Common myeloid progenitor, CD34-positive (primary cell): ENCODE measurements around the gene DOCK2.

ENCODE experiments used
- CTCF ChIA-PET: fragments of 350-600 bp; sonication (Branson Sonifier 250); formaldehyde crosslinking; loops from one replicate; lab custom pipeline; 2021; ENCODE audit warnings: antibody characterized with exemption; lab: Charles Lee
- POLR2A ChIA-PET: fragments of 350-600 bp; sonication (Branson Sonifier 250); formaldehyde crosslinking; loops from one replicate; lab custom pipeline; 2021; ENCODE audit warnings: antibody characterized with exemption; lab: Charles Lee
- DNase-seq, 3 donors: peaks; one replicate each; pipeline versions ENCODE4 v3.0.0 to v3.0.0-alpha.2; 2013
- H3K27ac ChIP-seq, 2 experiments: 1 replicate in 1 of 2; 2 replicates in 1 of 2; pipeline ENCODE4 v1.7.0; 2013; ENCODE audit warnings: inconsistent platforms in 2 of 2, low read length in 2 of 2, mild to moderate bottlenecking in 2 of 2, low read depth in 1 of 2, moderate library complexity in 1 of 2; ENCODE audit not compliant: severe bottlenecking in 2 of 2, insufficient read depth in 1 of 2, poor library complexity in 1 of 2
- H3K27me3 ChIP-seq, 5 experiments: replicated peaks in 2 of 5; 1 replicate in 3 of 5; 2 replicates in 2 of 5; pipeline versions ENCODE4 v1.6.1 to v1.7.0; 2013; ENCODE audit warnings: low read length in 4 of 5, mild to moderate bottlenecking in 2 of 5, moderate library complexity in 2 of 5, inconsistent platforms in 1 of 5; ENCODE audit not compliant: insufficient read depth in 5 of 5, control insufficient read depth in 4 of 5
- H3K36me3 ChIP-seq, 4 experiments: 1 replicate in 2 of 4; 2 replicates in 2 of 4; pipeline versions ENCODE4 v1.6.1 to v1.7.0; 2013; ENCODE audit warnings: low read length in 3 of 4, control low read depth in 1 of 4, mild to moderate bottlenecking in 1 of 4; ENCODE audit not compliant: control insufficient read depth in 4 of 4, insufficient read depth in 4 of 4
- H3K4me1 ChIP-seq, 4 experiments: 1 replicate in 3 of 4; 2 replicates in 1 of 4; pipeline versions ENCODE4 v1.6.1 to v1.7.1; 2013; ENCODE audit warnings: low read length in 3 of 4, mild to moderate bottlenecking in 3 of 4, control low read depth in 1 of 4, inconsistent platforms in 1 of 4, moderate library complexity in 1 of 4; ENCODE audit not compliant: control insufficient read depth in 4 of 4, insufficient read depth in 4 of 4; ENCODE audit errors: control extremely low read depth in 1 of 4
- H3K4me3 ChIP-seq, 7 experiments: 1 replicate in 4 of 7; 2 replicates in 3 of 7; pipeline versions ENCODE4 v1.5.1 to v1.7.0; 2013; ENCODE audit warnings: mild to moderate bottlenecking in 7 of 7, low read length in 6 of 7, moderate library complexity in 6 of 7, inconsistent platforms in 2 of 7, low read depth in 2 of 7, control low read depth in 1 of 7; ENCODE audit not compliant: insufficient read depth in 4 of 7, control insufficient read depth in 1 of 7; ENCODE audit errors: extremely low read depth in 1 of 7
- H3K9me3 ChIP-seq, 5 experiments: 1 replicate in 4 of 5; 2 replicates in 1 of 5; pipeline versions ENCODE4 v1.6.1 to v1.7.1; 2013; ENCODE audit warnings: low read length in 4 of 5, mild to moderate bottlenecking in 2 of 5, inconsistent platforms in 1 of 5, low read depth in 1 of 5, moderate library complexity in 1 of 5; ENCODE audit not compliant: control insufficient read depth in 4 of 5, insufficient read depth in 2 of 5; ENCODE audit errors: control extremely low read depth in 1 of 5
- WGBS: methylation state at CpG from one replicate; pipeline ENCODE4 v1.1.5; 2013; ENCODE audit not compliant: insufficient coverage; 5-methylcytosine and 5-hydroxymethylcytosine counted together

Gene DOCK2

GRCh38 chr5:169798906-169799660, 162.0 kb downstream of the DOCK2 start:
- WGBS: 100% methylated on average over 3 of the region's 4 CpGs
- no peak overlapping the region for H3K4me3 ChIP-seq
- H3K9me3 ChIP-seq: no peaks in the 10 kb centered on the region
- H3K4me1 ChIP-seq: peaks cover 0 to 4% (median 2%) of the 10 kb centered on the region in 4 experiments
- ChIA-PET CTCF (interaction anchor here (1.3 to 1.8 kb wide), 2 partner anchors 11 to 19 kb away, joined by 4 to 9 read pairs; no protein-coding TSS in a partner anchor), POLR2A (no interaction called here)
- DNase-seq: no peak
- H3K27me3 ChIP-seq: no peaks in the 10 kb centered on the region
- H3K36me3 ChIP-seq: peaks cover 4 to 48% (median 20%) of the 10 kb centered on the region in 4 experiments
- no peak overlapping the region for H3K27ac ChIP-seq

GRCh38 chr5:169801324-169801777, 164.3 kb downstream of the DOCK2 start:
- Histone ChIP-seq H3K4me3 (no peak overlapping the region), H3K9me3 (no peaks in the 10 kb centered on the region), H3K4me1 (peaks cover 0 to 4% (median 2%) of the 10 kb centered on the region in 4 experiments), H3K36me3 (peaks cover 14 to 46% (median 26%) of the 10 kb centered on the region in 4 experiments), H3K27ac (no peak overlapping the region), H3K27me3 (no peaks in the 10 kb centered on the region)
- DNase-seq: peak in 2 of 3 donors; percentile 9 to 19
- WGBS: 94% methylated on average over 6 of the region's 6 CpGs
- POLR2A ChIA-PET: no interaction called here
- CTCF ChIA-PET: interaction anchor here (1.7 kb wide), 1 partner anchor 9 kb away, joined by 3 read pairs; no protein-coding TSS in a partner anchor

DNA sequence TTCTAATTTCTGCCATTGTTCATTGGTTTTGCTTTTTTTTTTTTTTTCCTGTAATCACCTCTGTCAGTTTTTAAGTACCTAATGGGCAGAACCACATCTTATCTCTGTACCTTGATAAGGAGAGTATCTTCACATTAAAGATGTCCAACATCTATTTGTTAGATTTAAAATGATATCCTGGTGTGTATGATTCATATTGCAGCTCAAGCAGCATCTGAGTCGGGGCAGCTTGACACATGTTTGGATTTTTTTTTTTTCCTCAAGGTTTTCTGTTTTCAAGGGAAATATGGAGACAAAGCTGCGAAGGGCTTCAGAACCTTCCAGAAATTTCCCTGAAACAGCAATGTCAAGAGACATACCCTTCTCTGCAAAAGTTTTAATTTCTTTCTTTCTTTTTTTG, 164.7 kb downstream of the DOCK2 start:
- Histone ChIP-seq H3K9me3 (no peaks in the 10 kb centered on the region), H3K27ac (no peak overlapping the region), H3K27me3 (no peaks in the 10 kb centered on the region), H3K36me3 (peaks cover 14 to 46% (median 27%) of the 10 kb centered on the region in 4 experiments), H3K4me3 (no peak overlapping the region), H3K4me1 (peaks cover 0 to 4% (median under 1%) of the 10 kb centered on the region in 4 experiments)
- no peak for DNase-seq
- ChIA-PET CTCF (interaction anchor here (1.7 kb wide), 1 partner anchor 9 kb away, joined by 3 read pairs; no protein-coding TSS in a partner anchor), POLR2A (no interaction called here)
- 83% methylated on average over 2 of the region's 2 CpGs for WGBS

DNA sequence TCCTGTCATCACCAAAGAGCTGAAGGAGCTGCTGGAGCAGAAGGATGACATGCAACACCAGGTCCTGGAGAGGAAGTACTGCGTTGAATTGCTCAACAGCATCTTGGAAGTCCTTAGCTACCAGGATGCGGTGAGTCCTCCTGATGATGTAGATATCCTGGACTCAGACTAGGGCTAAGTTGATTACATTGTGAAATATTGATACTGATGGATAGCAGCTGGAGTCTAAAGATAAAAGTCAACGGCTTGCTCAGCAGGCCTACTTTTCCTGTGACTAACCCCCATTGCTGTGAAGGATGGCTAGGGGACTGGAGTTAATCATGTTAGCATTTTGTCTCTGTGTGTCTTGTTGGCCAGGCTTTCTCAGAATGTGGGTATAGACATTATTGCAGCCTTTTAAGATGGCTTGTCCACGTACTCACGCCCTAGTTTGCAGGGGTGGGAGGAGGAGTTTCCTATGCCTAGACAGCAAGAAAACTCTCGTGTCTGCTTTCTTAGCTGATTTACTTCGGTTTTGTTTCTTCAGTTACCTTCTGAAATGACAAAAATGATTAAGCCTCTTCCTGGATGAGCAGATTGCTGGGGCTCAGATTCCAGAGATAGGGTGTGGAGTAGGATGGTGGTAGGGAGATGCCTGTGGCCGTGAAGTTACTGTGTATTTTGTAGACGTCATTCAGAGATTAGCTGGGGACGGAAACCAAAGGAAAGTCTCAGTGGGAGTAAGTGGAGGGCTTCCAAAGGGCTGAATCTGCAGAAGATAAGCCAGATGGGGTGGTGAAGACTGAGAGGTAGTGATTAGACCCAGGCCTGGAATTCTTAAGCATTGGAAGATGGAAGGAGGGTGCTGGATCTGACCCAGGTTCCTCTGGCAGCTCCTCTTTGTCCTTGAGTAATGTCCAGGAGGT, 166.3 kb downstream of the DOCK2 start:
- no peaks in the 10 kb centered on the region for H3K9me3 ChIP-seq
- 77% methylated on average over 9 of the region's 10 CpGs for WGBS
- H3K4me1 ChIP-seq: peaks cover 0 to 4% (median 0%) of the 10 kb centered on the region in 4 experiments
- CTCF ChIA-PET: no interaction called here
- POLR2A ChIA-PET: no interaction called here
- no peak overlapping the region for H3K27ac ChIP-seq
- DNase-seq: peak; percentile 49 to 87 (median 77)
- H3K4me3 ChIP-seq: no peak overlapping the region
- H3K27me3 ChIP-seq: no peaks in the 10 kb centered on the region
- peaks cover 18 to 45% (median 32%) of the 10 kb centered on the region in 4 experiments for H3K36me3 ChIP-seq

DNA sequence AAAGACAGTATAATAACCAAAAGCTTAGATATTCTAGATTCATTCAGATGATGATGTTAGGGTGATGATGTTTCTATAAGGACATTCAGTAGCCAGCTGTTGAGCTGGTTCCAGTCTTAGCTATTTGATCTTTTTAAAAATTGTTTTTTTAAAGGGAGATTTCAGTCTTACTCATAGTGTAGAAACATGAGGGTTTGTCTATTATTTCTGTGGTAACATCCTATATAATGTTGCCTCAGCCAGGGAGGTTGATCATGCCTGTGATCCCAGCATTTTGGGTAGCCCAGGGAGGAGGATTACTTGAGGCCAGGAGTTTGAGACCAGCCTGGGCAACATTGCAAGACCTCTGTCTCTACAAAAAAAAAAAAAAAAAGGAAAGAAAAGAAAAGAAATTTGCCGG, 167.8 kb downstream of the DOCK2 start:
- H3K9me3 ChIP-seq: no peaks in the 10 kb centered on the region
- ChIA-PET POLR2A (no interaction called here), CTCF (interaction anchor here (1.1 kb wide), 1 partner anchor 16 kb away, joined by 3 read pairs; no protein-coding TSS in a partner anchor)
- WGBS: 100% methylated on average over 1 of the region's 1 CpG
- no peaks in the 10 kb centered on the region for H3K27me3 ChIP-seq
- H3K4me1 ChIP-seq: peaks cover 0 to 4% (median 0%) of the 10 kb centered on the region in 4 experiments
- peak overlapping the region in 1 of 2 experiments; percentile 11 for H3K27ac ChIP-seq
- H3K4me3 ChIP-seq: no peak overlapping the region
- DNase-seq: no peak
- H3K36me3 ChIP-seq: peaks cover 16 to 45% (median 32%) of the 10 kb centered on the region in 4 experiments

GRCh38 chr5:169805527-169805934, 168.5 kb downstream of the DOCK2 start:
- peaks cover 0 to 4% (median 0%) of the 10 kb centered on the region in 4 experiments for H3K4me1 ChIP-seq
- no peaks in the 10 kb centered on the region for H3K9me3 ChIP-seq
- ChIA-PET CTCF (interaction anchor here (1.1 kb wide), 1 partner anchor 17 kb away, joined by 3 read pairs; no protein-coding TSS in a partner anchor), POLR2A (no interaction called here)
- H3K27me3 ChIP-seq: no peaks in the 10 kb centered on the region
- peak overlapping the region in 1 of 2 experiments; percentile 11 for H3K27ac ChIP-seq
- H3K4me3 ChIP-seq: no peak overlapping the region
- 96% methylated on average over 3 of the region's 5 CpGs for WGBS
- H3K36me3 ChIP-seq: peaks cover 20 to 52% (median 36%) of the 10 kb centered on the region in 4 experiments
- DNase-seq: no peak
